Natural killer cell (primary cell): ENCODE data around the gene HTRA1. TPM values are rescaled to one million over a fixed set of nuclear protein-coding genes. Genes with fewer than 3 reads are reported as not detected.

Source experiments
- ATAC-seq, 3 donors: fragments of 150-1000 bp in 2 of 3; fragments of 200-7000 bp in 1 of 3; cut with Tn5 transposase; 1 replicate in 1 of 3; 2 replicates in 2 of 3; pipeline ENCODE4 v1.10.0; 2021; ENCODE audit warnings: mild to moderate bottlenecking in 2 of 3, moderate library complexity in 2 of 3
- DNase-seq, 2 donors: peaks; one replicate each; pipeline versions ENCODE4 v3.0.0 to v3.0.0-alpha.2; 2013 to 2021; ENCODE audit warnings: mixed read lengths in 1 of 2
- H3K27ac ChIP-seq: one replicate; pipeline ENCODE4 v1.5.1; 2013; ENCODE audit warnings: mild to moderate bottlenecking, low read length
- H3K27me3 ChIP-seq: one replicate; pipeline ENCODE4 v1.6.1; 2013; ENCODE audit warnings: low read length; ENCODE audit not compliant: control insufficient read depth, insufficient read depth
- H3K36me3 ChIP-seq: one replicate; pipeline ENCODE4 v1.6.1; 2013; ENCODE audit warnings: low read length; ENCODE audit not compliant: control insufficient read depth, insufficient read depth
- H3K4me1 ChIP-seq: one replicate; pipeline ENCODE4 v1.6.1; 2013; ENCODE audit warnings: low read length; ENCODE audit not compliant: control insufficient read depth, insufficient read depth
- H3K4me3 ChIP-seq: one replicate; pipeline ENCODE4 v1.5.1; 2013; ENCODE audit warnings: low read length
- H3K9me3 ChIP-seq: one replicate; pipeline ENCODE4 v1.6.1; 2013; ENCODE audit warnings: low read length; ENCODE audit not compliant: control insufficient read depth, insufficient read depth
- H3K27ac Mint-ChIP-seq, 2 donors: one replicate each; pipeline ENCODE4 v1.8.0; 2022; ENCODE audit warnings: mild to moderate bottlenecking in 2 of 2, mixed read lengths in 2 of 2, moderate library complexity in 1 of 2
- H3K27me3 Mint-ChIP-seq, 2 donors: one replicate each; pipeline ENCODE4 v1.8.0; 2022; ENCODE audit warnings: low read depth in 2 of 2, mixed read lengths in 2 of 2
- H3K36me3 Mint-ChIP-seq: one replicate; pipeline ENCODE4 v1.8.0; 2022; ENCODE audit warnings: mixed read lengths
- H3K4me1 Mint-ChIP-seq, 2 donors: one replicate each; pipeline ENCODE4 v1.8.0; 2022; ENCODE audit warnings: mixed read lengths in 2 of 2
- H3K4me3 Mint-ChIP-seq: one replicate; pipeline ENCODE4 v1.8.0; 2022; ENCODE audit warnings: mild to moderate bottlenecking, moderate library complexity, mixed read lengths
- H3K9me3 Mint-ChIP-seq, 2 donors: one replicate each; pipeline ENCODE4 v1.8.0; 2022; ENCODE audit warnings: mixed read lengths in 2 of 2
- CTCF ChIP-seq: fragments of 200-600 bp; IDR thresholded peaks from one replicate; pipeline ENCODE4 v1.8.0; 2022; ENCODE audit warnings: antibody characterized with exemption
- WGBS: methylation state at CpG from one replicate; pipeline ENCODE4 v1.1.7; 2013; ENCODE audit warnings: missing lambda C conversion rate; ENCODE audit not compliant: insufficient coverage; 5-methylcytosine and 5-hydroxymethylcytosine counted together
- intact Hi-C: fragments of 100-400 bp; cut with micrococcal nuclease; formaldehyde crosslinking; loops from one replicate; pipeline ENCODE4 v1.14.2; 2022
- total RNA-seq, 4 donors: library from RNA; stranded (reverse); fragments of 120-200 nt in 1 of 4; gene quantifications; one replicate each; pipeline versions ENCODE4 v1.2.3 to v1.2.4, GENCODE V29; 2013 to 2022

HTRA1 gene
- total RNA-seq, 3 donors from 2014 or later (not counting 1 experiment from before 2014, with no cell fraction given) = not detected

GRCh38 chr10:122484276-122485060, 23.1 kb downstream of the HTRA1 start:
- Mint-ChIP-seq H3K4me3 (no peak overlapping the region), H3K4me1 (no peaks in the 10 kb centered on the region), H3K27ac (no peak overlapping the region), H3K27me3 (peaks cover 20 to 40% of the 10 kb centered on the region in 2 donors), H3K36me3 (no peaks in the 10 kb centered on the region), H3K9me3 (no peaks in the 10 kb centered on the region)
- intact Hi-C loops = no loop called here
- TF ChIP-seq CTCF = no peak
- H3K4me1 ChIP-seq = no peaks in the 10 kb centered on the region
- WGBS = 87% methylated on average over 11 of the region's 11 CpGs
- DNase-seq = no peak
- no peak overlapping the region for H3K4me3 ChIP-seq
- H3K36me3 ChIP-seq = no peaks in the 10 kb centered on the region
- H3K27ac ChIP-seq = no peak overlapping the region
- ATAC-seq = no peak
- H3K27me3 ChIP-seq = no peaks in the 10 kb centered on the region
- no peaks in the 10 kb centered on the region for H3K9me3 ChIP-seq

- no peak overlapping the region for H3K4me3 Mint-ChIP-seq
- no peak for ATAC-seq
- Histone ChIP-seq H3K27me3 (no peaks in the 10 kb centered on the region), H3K9me3 (no peaks in the 10 kb centered on the region), H3K36me3 (no peaks in the 10 kb centered on the region), H3K4me1 (no peaks in the 10 kb centered on the region), H3K4me3 (no peak overlapping the region), H3K27ac (no peak overlapping the region)
- no peak overlapping the region for H3K27ac Mint-ChIP-seq
- WGBS = 13% methylated on average over 4 of the region's 5 CpGs
- intact Hi-C loops = no loop called here
- H3K36me3 Mint-ChIP-seq = no peaks in the 10 kb centered on the region
- no peaks in the 10 kb centered on the region for H3K4me1 Mint-ChIP-seq
- no peak for DNase-seq
- no peaks in the 10 kb centered on the region for H3K9me3 Mint-ChIP-seq
- no peak for TF ChIP-seq CTCF
- H3K27me3 Mint-ChIP-seq = peaks cover 15 to 42% of the 10 kb centered on the region in 2 donors
Measured at GRCh38 chr10:122485670-122486069, 24.3 kb downstream of the HTRA1 start.

DNA sequence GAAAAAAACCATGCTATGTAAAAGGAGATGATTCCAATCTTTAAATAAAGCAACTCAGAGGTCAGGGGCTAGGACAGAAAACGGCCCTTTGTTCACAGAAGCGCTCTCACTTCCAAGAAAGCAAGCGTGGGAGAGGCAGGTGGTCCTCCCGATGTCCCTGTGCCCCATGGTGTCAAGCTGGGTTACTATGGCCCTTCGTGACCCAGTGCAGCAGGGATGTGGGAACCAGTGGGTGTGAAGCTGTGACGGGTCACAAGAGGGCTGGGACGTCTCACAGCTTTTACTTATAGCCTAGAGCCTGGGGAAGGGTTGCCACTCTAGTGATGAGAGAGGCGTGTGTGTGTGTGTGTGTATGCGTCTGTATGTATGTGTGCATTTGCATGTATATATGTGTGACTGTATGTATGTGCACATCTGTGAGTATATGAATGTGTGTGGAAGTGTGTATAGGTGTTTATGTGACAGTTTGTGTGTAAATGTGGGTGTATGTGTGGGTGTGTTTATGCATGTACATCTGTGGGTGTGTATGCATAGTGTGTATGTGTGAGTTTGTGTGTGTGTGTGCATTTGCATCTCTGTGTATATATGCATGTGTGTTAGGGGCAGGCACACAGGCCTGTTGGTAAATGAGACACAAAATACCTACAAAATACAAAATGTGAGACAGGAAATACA, 25.2 kb downstream of the HTRA1 start:
- Mint-ChIP-seq H3K36me3 (no peaks in the 10 kb centered on the region), H3K9me3 (no peaks in the 10 kb centered on the region), H3K27me3 (peaks cover 16 to 44% of the 10 kb centered on the region in 2 donors), H3K4me1 (no peaks in the 10 kb centered on the region), H3K4me3 (no peak overlapping the region), H3K27ac (no peak overlapping the region)
- 76% methylated on average over 9 of the region's 9 CpGs for WGBS
- TF ChIP-seq CTCF = no peak
- ATAC-seq (no peak), DNase-seq (no peak)
- Histone ChIP-seq H3K36me3 (no peaks in the 10 kb centered on the region), H3K27me3 (no peaks in the 10 kb centered on the region), H3K9me3 (no peaks in the 10 kb centered on the region), H3K27ac (no peak overlapping the region), H3K4me3 (no peak overlapping the region), H3K4me1 (peaks cover 9% of the 10 kb centered on the region)
- intact Hi-C loops = no loop called here
